Neural cell (in vitro differentiated cells): ENCODE data around the gene PNPLA2. TPM values are rescaled to one million over a fixed set of nuclear protein-coding genes. Genes with fewer than 3 reads are reported as not detected.
A peak's percentile ranks its signal among the peaks of the same experiment; 100 is the strongest.

Experiments
- H2AFZ ChIP-seq: fragments of 200-600, 300-800 bp; sonication (generic), shearing (Covaris generic); 2 replicates; pipeline ENCODE4 v1.6.0; 2014; ENCODE audit warnings: low read depth, mild to moderate bottlenecking, antibody characterized with exemption, low read length, moderate library complexity
- H3F3A ChIP-seq: fragments of 200-600 bp; shearing (Covaris generic); 2 replicates; pipeline ENCODE4 v1.6.1; 2016; ENCODE audit warnings: mild to moderate bottlenecking, moderate library complexity, mixed read lengths, antibody characterized with exemption, low read length; ENCODE audit not compliant: insufficient read depth, poor library complexity, severe bottlenecking
- H3K27ac ChIP-seq: fragments of 200-600, 300-800 bp; sonication (generic), shearing (Covaris generic); 2 replicates; pipeline ENCODE4 v1.5.1; 2014; ENCODE audit warnings: mild to moderate bottlenecking, low read length, moderate library complexity
- H3K27me3 ChIP-seq: fragments of 300-800, 200-600 bp; sonication (generic), shearing (Covaris generic); 2 replicates; pipeline ENCODE4 v1.6.0; 2014; ENCODE audit warnings: mild to moderate bottlenecking, low read depth, low read length, moderate library complexity; ENCODE audit not compliant: insufficient read depth
- H3K36me3 ChIP-seq: fragments of 300-800, 200-600 bp; sonication (generic), shearing (Covaris generic); 2 replicates; pipeline ENCODE4 v1.5.1; 2014; ENCODE audit warnings: mild to moderate bottlenecking, antibody characterized with exemption, low read length, moderate library complexity; ENCODE audit not compliant: insufficient read depth
- H3K4me2 ChIP-seq: fragments of 300-800, 200-600 bp; sonication (generic), shearing (Covaris generic); 2 replicates; pipeline ENCODE4 v1.6.0; 2014; ENCODE audit warnings: mild to moderate bottlenecking, low read length
- H3K4me3 ChIP-seq: fragments of 300-800, 200-600 bp; sonication (generic), shearing (Covaris generic); 2 replicates; pipeline ENCODE4 v1.5.1; 2014; ENCODE audit warnings: mild to moderate bottlenecking, low read length, moderate library complexity
- H3K79me2 ChIP-seq: fragments of 200-600 bp; shearing (Covaris generic); replicated peaks from 2 replicates; pipeline ENCODE4 v1.6.0; 2014; ENCODE audit warnings: mild to moderate bottlenecking, low read length, moderate library complexity; ENCODE audit not compliant: insufficient read depth
- H3K9ac ChIP-seq: fragments of 300-800, 200-600 bp; sonication (generic), shearing (Covaris generic); 2 replicates; pipeline ENCODE4 v1.6.1; 2016; ENCODE audit warnings: mild to moderate bottlenecking, low read length, mixed read lengths
- H3K9me2 ChIP-seq: fragments of 200-600 bp; shearing (Covaris generic); 2 replicates; pipeline ENCODE4 v1.6.1; 2016; ENCODE audit warnings: mild to moderate bottlenecking, low read length, mixed read lengths; ENCODE audit not compliant: insufficient read depth
- H3K9me3 ChIP-seq: fragments of 200-600, 300-800 bp; sonication (generic), shearing (Covaris generic); 2 replicates; pipeline ENCODE4 v1.6.1; 2016; ENCODE audit warnings: mild to moderate bottlenecking, mixed run types, low read length, moderate library complexity, mixed read lengths
- H4K20me1 ChIP-seq: fragments of 200-600 bp; shearing (Covaris generic); 2 replicates; pipeline ENCODE4 v1.6.1; 2016; ENCODE audit warnings: mild to moderate bottlenecking, mixed run types; ENCODE audit not compliant: insufficient read depth
- CTCF ChIP-seq: fragments of 450-650 bp; IDR thresholded peaks from 2 replicates; pipeline ENCODE4 v1.5.1; 2014; ENCODE audit warnings: antibody characterized with exemption, mild to moderate bottlenecking, moderate library complexity; ENCODE audit not compliant: poor library complexity, severe bottlenecking
- EP300 ChIP-seq: fragments of 450-650 bp; conservative IDR thresholded peaks from 2 replicates; pipeline ENCODE4 v1.6.1; 2014; ENCODE audit warnings: antibody characterized with exemption, mild to moderate bottlenecking, moderate library complexity; ENCODE audit not compliant: poor library complexity, severe bottlenecking
- EZH2 ChIP-seq: fragments of 200-600, 300-800 bp; shearing (Covaris generic), sonication (generic); IDR thresholded peaks from 2 replicates; pipeline ENCODE4 v1.6.1; 2014; ENCODE audit warnings: antibody characterized with exemption, low read length, borderline replicate concordance, mild to moderate bottlenecking; ENCODE audit not compliant: insufficient read depth, poor library complexity, severe bottlenecking
- MXI1 ChIP-seq: fragments of 450-650 bp; conservative IDR thresholded peaks from 2 replicates; pipeline ENCODE4 v1.6.1; 2014; ENCODE audit warnings: antibody characterized with exemption, mild to moderate bottlenecking; ENCODE audit not compliant: poor library complexity, severe bottlenecking
- POLR2AphosphoS5 ChIP-seq: IDR thresholded peaks from 2 replicates; pipeline ENCODE4 v1.6.1; 2012
- RAD21 ChIP-seq: fragments of 450-650 bp; conservative IDR thresholded peaks from 2 replicates; pipeline ENCODE4 v1.6.1; 2014; ENCODE audit warnings: antibody characterized with exemption, mild to moderate bottlenecking, moderate library complexity
- REST ChIP-seq: IDR thresholded peaks from 2 replicates; pipeline ENCODE4 v1.6.1; 2012; ENCODE audit warnings: borderline replicate concordance
- SMC3 ChIP-seq: fragments of 450-650 bp; conservative IDR thresholded peaks from 2 replicates; pipeline ENCODE4 v1.6.1; 2014; ENCODE audit warnings: antibody characterized with exemption, mild to moderate bottlenecking, moderate library complexity; ENCODE audit not compliant: poor library complexity
- TAF1 ChIP-seq: IDR thresholded peaks from 2 replicates; pipeline ENCODE4 v1.6.1; 2012; ENCODE audit warnings: low read depth
- polyA plus RNA-seq: library from polyadenylated mRNA; depleted of rRNA; stranded (reverse); fragments of >200 nt; gene quantifications from 2 replicates; pipeline ENCODE4 v1.2.3, GENCODE V29; 2014

The PNPLA2 gene
- polyA plus RNA-seq, 1 donor from 2014 or later, result 7.8 TPM

- peak; percentile 29 for TF ChIP-seq CTCF
These were observed 9.3 kb upstream of the PNPLA2 start, which contains the start of gene RPLP2 (continued) for GRCh38 chr11:809287-810039.

GRCh38 chr11:810040-810567 is 8.6 kb upstream of the PNPLA2 start:
- Histone ChIP-seq H3F3A (no peaks in the 10 kb centered on the region), H3K27me3 (no peaks in the 10 kb centered on the region), H3K4me2 (peak overlapping the region; percentile 76), H3K9me2 (no peaks in the 10 kb centered on the region), H3K36me3 (no peaks in the 10 kb centered on the region), H3K27ac (peak overlapping the region; percentile 95), H3K4me3 (peak overlapping the region; percentile 90), H3K9me3 (no peaks in the 10 kb centered on the region), H3K9ac (peak overlapping the region; percentile 92), H2AFZ (no peak overlapping the region), H3K79me2 (peaks cover 20% of the 10 kb centered on the region), H4K20me1 (no peaks in the 10 kb centered on the region)
- TF ChIP-seq MXI1 (no peak), CTCF (no peak), RAD21 (peak; percentile 20)

GRCh38 chr11:811446-812245 is 7.1 kb upstream of the PNPLA2 start:
- Histone ChIP-seq H3K27ac (no peak overlapping the region), H3K4me2 (no peak overlapping the region), H4K20me1 (no peaks in the 10 kb centered on the region), H3K9ac (no peak overlapping the region), H3K4me3 (peak overlapping the region; percentile 90), H3K36me3 (no peaks in the 10 kb centered on the region), H2AFZ (no peak overlapping the region), H3K9me3 (no peaks in the 10 kb centered on the region), H3K27me3 (no peaks in the 10 kb centered on the region), H3K9me2 (no peaks in the 10 kb centered on the region), H3F3A (no peaks in the 10 kb centered on the region), H3K79me2 (peaks cover 20% of the 10 kb centered on the region)
- no peak for TF ChIP-seq MXI1
- no peak for TF ChIP-seq EZH2
- TF ChIP-seq CTCF, result no peak
- TF ChIP-seq EP300, result no peak
- TF ChIP-seq TAF1, result no peak
- TF ChIP-seq SMC3, result no peak
- no peak for TF ChIP-seq POLR2AphosphoS5
- no peak for TF ChIP-seq RAD21
- no peak for TF ChIP-seq REST
